Heart left ventricle (tissue), 16 donors: ENCODE results near the gene AGPAT2. TPM values are rescaled to one million over a fixed set of nuclear protein-coding genes. Genes with fewer than 3 reads are reported as not detected.

Experiments used
- ATAC-seq, 4 donors: fragments of 200-7000 bp; cut with Tn5 transposase; one replicate each; pipeline ENCODE4 v1.9.1; 2020 to 2022; ENCODE audit warnings: moderate library complexity in 4 of 4, mild to moderate bottlenecking in 3 of 4, moderate number of reproducible peaks in 1 of 4
- DNase-seq, 5 donors: peaks; one replicate each; pipeline ENCODE4 v3.0.0-alpha.2; 2020
- H3K27ac ChIP-seq, 12 donors: fragments of 200-600 bp; sonication (generic) in 4 of 12; one replicate each; pipeline versions ENCODE4 v1.5.0 to v1.8.0; 2016 to 2022; ENCODE audit warnings: mild to moderate bottlenecking in 2 of 12
- H3K27me3 ChIP-seq, 9 donors: fragments of 200-600 bp; sonication (generic) in 2 of 9; one replicate each; pipeline versions ENCODE4 v1.5.1 to v1.8.0; 2016 to 2022; ENCODE audit warnings: mild to moderate bottlenecking in 3 of 9
- H3K36me3 ChIP-seq, 9 donors: fragments of 200-600 bp; sonication (generic) in 2 of 9; one replicate each; pipeline versions ENCODE4 v1.5.0 to v1.8.0; 2018 to 2022; ENCODE audit warnings: mild to moderate bottlenecking in 2 of 9
- H3K4me1 ChIP-seq, 12 donors: fragments of 200-600 bp; sonication (generic) in 4 of 12; one replicate each; pipeline versions ENCODE4 v1.5.0 to v1.8.0; 2016 to 2022; ENCODE audit warnings: mild to moderate bottlenecking in 3 of 12
- H3K4me3 ChIP-seq, 12 donors: fragments of 200-600 bp; sonication (generic) in 4 of 12; one replicate each; pipeline versions ENCODE4 v1.5.0 to v1.8.0; 2017 to 2022; ENCODE audit warnings: mild to moderate bottlenecking in 9 of 12, moderate library complexity in 4 of 12
- H3K9me3 ChIP-seq, 12 donors: fragments of 200-600 bp; sonication (generic) in 4 of 12; one replicate each; pipeline versions ENCODE4 v1.5.0 to v1.8.0; 2016 to 2022; ENCODE audit warnings: mild to moderate bottlenecking in 1 of 12
- CTCF ChIP-seq, 12 donors: fragments of 200-600 bp; sonication (generic) in 4 of 12; IDR thresholded peaks; one replicate each; pipeline versions ENCODE4 v1.5.0 to v1.8.0; 2018 to 2022; ENCODE audit warnings: antibody characterized with exemption in 12 of 12, mild to moderate bottlenecking in 5 of 12
- POLR2A ChIP-seq, 2 donors: fragments of 450-650 bp; IDR thresholded peaks; one replicate each; pipeline ENCODE4 v1.6.1; 2017; ENCODE audit warnings: antibody characterized with exemption in 2 of 2, mild to moderate bottlenecking in 2 of 2, moderate library complexity in 2 of 2
- WGBS, 4 donors: extraction: QIAGEN DNeasy Blood & Tissue Kit in 2 of 4; methylation state at CpG; one replicate each; pipeline versions ENCODE4 v1.1.5 to v1.1.7; 2013 to 2018; 5-methylcytosine and 5-hydroxymethylcytosine counted together
- intact Hi-C, 10 donors: fragments of 100-400 bp; cut with DNase I; formaldehyde crosslinking; loops; one replicate each; pipeline versions ENCODE4 v1.11.1 to v1.14.2; 2022
- long read RNA-seq, 3 donors: library from polyadenylated mRNA; unstranded; transcript quantifications; one replicate each; pipeline ENCODE4 v2.0.0, GENCODE V29; 2020 to 2021
- polyA plus RNA-seq, 2 donors: library from polyadenylated mRNA; stranded (reverse); fragments of 200-250 nt; gene quantifications; one replicate each; pipeline ENCODE4 v1.2.3, GENCODE V29; 2013
- total RNA-seq, 9 donors: library from RNA; depleted of rRNA in 2 of 9; stranded (reverse); fragments of >200 nt in 2 of 9; fragmentation: NEBNext Ultra II Directional in 3 of 9; extraction: Animal tissue kit (Norgen Biotek cat#: 25700) in 3 of 9; gene quantifications; one replicate each; pipeline versions ENCODE4 v1.1.0 to v1.2.4, GENCODE V29; 2016 to 2023
- donor health status: ischemic (EF 13 %, LVEDD 7.1; RV severe dilation, severe dysfunction).
- donor health status: healthy with polysubstance abuse.
- donor health status: DM: no; HTN: yes; CAD: no.
- donor health status: DM: no; HTN: no; CAD: no.
- donor health status: ischemic (EF 25% LVEDD 6.9; RV normal size, moderate dysfunction).
- donor health status: ischemic (EF 25% LVEDD 5.7; RV mildly dilated, moderate dysfunction).
- donor health status: healthy.
- donor health status: DM: yes; HTN: yes; CAD: no.
- donor health status: ischemic (EF 35%, LVEDD 5.7; RV mildly dilated, moderate dysfunction).
- donor health status: nonischemic (EF 11% LVEDD 7.7; RV severe dilation, severe dysfunction).
- donor health status: DM: yes; HTN: yes; CAD: no.
- donor health status: PGD.
- donor health status: ischemic (EF 29% LVEDD 5.4; RV normal size, mild dysfunction).
- donor health status: nonischemic (EF 23%, LVEDD 6.1; RV moderate dilation, normal function).

AGPAT2 gene
- 10 to 100 TPM; 52.4 to 90.7 (median 62.5) TPM for total RNA-seq
- 100 to 1,000 TPM in 1 of 2 donors, 10 to 100 TPM in 1; 88.8 to 122 TPM for polyA plus RNA-seq
- long read RNA-seq, donor 1, transcript AGPAT2-201 (5 exons, 1,391 nt) = minor isoform, 6 of 162 reads
- long read RNA-seq, donor 1, transcript AGPAT2-202 (6 exons, 1,512 nt) = major isoform, 130 of 162 reads
- long read RNA-seq, donor 1, partial matches to known transcripts = 12 of 162 reads
- long read RNA-seq, donor 1, other reads (novel, unspliced or antisense) = 11 of 162 reads
- long read RNA-seq, donor 2, transcript AGPAT2-202 (6 exons, 1,512 nt) = major isoform, 438 of 489 reads
- long read RNA-seq, donor 2, transcript AGPAT2-201 (5 exons, 1,391 nt) = minor isoform, 22 of 489 reads
- long read RNA-seq, donor 2, partial matches to known transcripts = 7 of 489 reads
- long read RNA-seq, donor 2, other reads (novel, unspliced or antisense) = 18 of 489 reads
- long read RNA-seq, donor 3, transcript AGPAT2-201 (5 exons, 1,391 nt) = minor isoform, 14 of 114 reads
- long read RNA-seq, donor 3, transcript AGPAT2-202 (6 exons, 1,512 nt) = major isoform, 93 of 114 reads
- long read RNA-seq, donor 3, partial matches to known transcripts = 1 of 114 reads
- long read RNA-seq, donor 3, other reads (novel, unspliced or antisense) = 5 of 114 reads

DNA sequence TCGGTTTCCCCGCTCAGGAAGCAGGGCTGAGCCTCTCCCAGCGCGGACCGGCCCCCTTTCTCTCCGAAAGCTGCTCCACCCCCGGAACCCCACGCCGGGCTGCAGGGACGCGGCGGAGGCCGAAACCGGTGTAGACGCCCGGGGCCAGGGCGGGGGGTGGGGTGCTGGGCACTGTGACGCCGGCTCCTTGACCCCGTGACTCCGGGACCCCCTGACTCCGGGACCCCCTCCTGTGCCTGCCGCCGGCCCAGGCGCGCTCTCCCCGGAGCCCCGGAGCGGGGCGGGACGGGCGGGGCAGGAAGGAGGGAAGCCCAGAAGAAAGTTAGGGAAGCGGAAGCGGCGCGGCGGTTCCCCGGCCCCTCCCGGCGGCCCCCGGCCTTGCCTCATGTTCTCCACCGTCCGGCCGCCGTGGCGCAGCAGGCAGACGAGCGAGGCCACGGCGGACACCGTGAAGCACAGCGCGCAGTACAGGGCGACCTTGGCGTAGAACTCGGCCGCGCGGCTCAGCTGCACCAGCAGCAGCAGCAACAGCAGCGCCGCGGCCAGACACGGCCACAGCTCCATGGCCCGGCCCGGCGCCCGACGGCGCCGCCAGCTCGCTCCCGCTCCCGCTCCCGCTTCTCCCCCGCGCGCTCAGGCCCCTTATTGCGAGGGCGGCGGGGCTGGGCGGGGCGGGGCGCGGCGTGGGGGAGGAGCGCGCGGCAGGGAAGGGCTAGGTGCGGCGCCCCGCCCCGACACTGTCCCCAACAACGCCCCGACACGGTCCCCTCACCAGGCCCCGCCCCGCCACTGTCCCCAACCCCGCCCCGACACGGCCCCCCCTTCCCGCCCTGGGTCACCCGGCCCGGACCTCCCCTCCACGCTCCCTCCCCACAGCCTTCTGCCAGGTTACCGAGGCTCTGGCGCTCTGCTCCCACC, at the start of gene AGPAT2:
TSS of gene AGPAT2 (minus strand) at position 664 of the 918 bp plus-strand sequence. CDS start at position 564, 100 bp downstream.
- ATAC-seq (peak; percentile 44 to 80 (median 69)), DNase-seq (peak; percentile 86 to 91 (median 87))
- peak within 1 kb of the TSS; percentile 57 to 95 (median 89) for H3K27ac ChIP-seq
- no peaks in the 10 kb centered on the region for H3K9me3 ChIP-seq
- WGBS, 4 donors = 1 to 2% (median 1%) methylated on average over 45 to 104 of the region's 106 CpGs
- peaks cover 0 to 5% (median 0%) of the 10 kb centered on the region in 9 donors for H3K36me3 ChIP-seq
- TF ChIP-seq CTCF (IDR thresholded peaks at IDR 0.05) (peak in 1 of 12 donors; percentile 15), POLR2A (IDR thresholded peaks at IDR 0.05) (peak in 1 of 2 donors; percentile 89)
- intact Hi-C loops = loop anchor here in 3 of 10 donors (5.0 kb wide), 1 partner anchor 40 kb away; no protein-coding TSS in a partner anchor
- no peaks in the 10 kb centered on the region for H3K27me3 ChIP-seq
- H3K4me1 ChIP-seq = peaks cover 12 to 95% (median 58%) of the 10 kb centered on the region in 12 donors
- peak within 1 kb of the TSS; percentile 59 to 94 (median 86) for H3K4me3 ChIP-seq

DNA sequence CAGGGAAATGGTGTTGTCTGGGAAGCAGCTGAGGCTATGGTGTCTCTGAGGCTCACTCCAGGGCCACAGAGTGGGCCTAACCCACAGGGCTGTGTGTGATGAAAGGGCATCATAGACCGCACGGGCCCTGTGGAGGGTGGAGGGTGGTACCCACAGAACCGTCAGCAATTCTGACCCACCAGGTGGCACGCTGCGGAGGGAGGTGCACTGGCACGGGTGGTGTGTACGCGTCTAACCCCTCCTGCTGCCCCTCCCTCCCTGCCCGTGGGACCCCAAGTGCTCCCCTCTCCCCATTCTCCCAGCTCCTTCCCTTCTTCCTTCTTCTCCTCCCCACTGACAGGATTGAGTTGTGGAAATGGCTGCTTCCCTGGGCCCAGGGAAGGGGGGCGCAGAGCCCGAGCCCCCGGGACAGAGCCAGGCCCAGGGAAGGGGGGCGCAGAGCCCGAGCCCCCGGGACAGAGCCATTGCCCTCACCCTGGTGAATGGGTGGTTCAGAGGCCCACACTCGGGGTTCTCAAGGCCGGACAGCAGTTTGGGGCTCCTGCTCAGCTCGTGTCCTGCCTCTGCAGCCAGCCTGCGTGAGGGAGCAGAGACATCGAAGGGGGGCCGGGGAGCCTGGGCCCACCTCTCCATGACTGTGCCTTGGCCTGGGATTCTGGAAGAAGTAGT, 48.7 kb upstream of the AGPAT2 start:
- Histone ChIP-seq H3K36me3 (no peaks in the 10 kb centered on the region), H3K27me3 (peaks cover 0 to 1% (median 0%) of the 10 kb centered on the region in 9 donors), H3K9me3 (no peaks in the 10 kb centered on the region), H3K27ac (no peak overlapping the region), H3K4me1 (peaks cover 0 to 5% (median 3%) of the 10 kb centered on the region in 12 donors), H3K4me3 (no peak overlapping the region)
- WGBS, 4 donors = 87 to 91% (median 89%) methylated on average over 17 to 21 of the region's 21 CpGs
- ATAC-seq (no peak), DNase-seq (no peak)
- intact Hi-C loops = no loop called here
- TF ChIP-seq CTCF (IDR thresholded peaks at IDR 0.05) (no peak), POLR2A (IDR thresholded peaks at IDR 0.05) (no peak)

DNA sequence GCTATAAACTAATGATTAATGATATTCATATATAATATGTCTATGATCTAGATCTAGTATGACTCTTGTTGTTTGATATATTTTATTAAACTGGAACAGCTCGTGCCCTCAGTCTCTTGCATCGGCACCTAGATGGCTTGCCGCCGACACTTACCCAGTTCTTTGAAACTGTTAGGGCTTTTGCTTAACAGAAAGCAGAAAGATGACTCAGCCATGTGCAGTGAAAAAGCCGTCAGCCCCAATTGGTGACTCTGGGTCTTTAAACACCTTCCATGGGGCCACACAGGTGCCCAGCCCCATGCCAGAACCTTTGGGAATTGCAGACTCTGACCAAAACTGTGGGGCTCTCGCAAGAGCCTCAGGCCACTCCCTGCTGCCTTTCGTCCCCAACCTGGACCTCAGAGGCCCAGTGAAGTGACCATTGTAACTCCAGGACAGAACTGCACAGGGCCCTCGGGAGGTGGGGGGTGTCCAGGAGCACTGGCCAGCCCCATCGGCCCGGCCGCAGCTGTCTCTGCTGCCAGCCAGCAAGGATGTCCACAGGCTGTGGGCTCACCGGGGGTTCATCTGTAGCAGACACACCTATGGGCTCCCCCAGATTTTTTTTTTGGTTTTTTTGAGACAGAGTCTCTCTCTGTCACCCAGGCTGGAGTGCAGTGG, 47.7 kb upstream of the AGPAT2 start:
- H3K9me3 ChIP-seq = no peaks in the 10 kb centered on the region
- no peaks in the 10 kb centered on the region for H3K36me3 ChIP-seq
- DNase-seq (no peak), ATAC-seq (no peak)
- H3K4me1 ChIP-seq = no peaks in the 10 kb centered on the region
- H3K4me3 ChIP-seq = no peak overlapping the region
- H3K27ac ChIP-seq = no peak overlapping the region
- no peak for TF ChIP-seq POLR2A (IDR thresholded peaks at IDR 0.05)
- no peak for TF ChIP-seq CTCF (IDR thresholded peaks at IDR 0.05)
- intact Hi-C loops = no loop called here
- no peaks in the 10 kb centered on the region for H3K27me3 ChIP-seq
- WGBS, 4 donors = 89 to 94% (median 90%) methylated on average over 12 of the region's 12 CpGs
